HepG2 (cell line): ENCODE data around the gene CDC34. TPM values are rescaled to one million over a fixed set of nuclear protein-coding genes. Genes with fewer than 3 reads are reported as not detected.

Source experiments
- ATAC-seq: fragments of 200-7000 bp; cut with Tn5 transposase; 3 replicates; pipeline ENCODE4 v1.9.1; 2020; ENCODE audit warnings: mild to moderate bottlenecking, moderate library complexity
- BruUV-seq: library from RNA; stranded (reverse); fragments of 400-500 nt; replicated peaks from 2 replicates; lab custom pipeline; 2021; lab: Mats Ljungman, UMichigan
- CTCF ChIA-PET: fragments of 300-600 bp; formaldehyde crosslinking; extraction: SDS; loops from one replicate; lab custom pipeline; 2021; ENCODE audit warnings: low total read pairs, inconsistent platforms, low intra/inter-chr PET ratio; lab: Yijun Ruan, JAX
- POLR2A ChIA-PET: fragments of 350-600 bp; sonication (Branson Sonifier 250); formaldehyde crosslinking; loops from one replicate; lab custom pipeline; 2020; ENCODE audit warnings: antibody characterized with exemption, inconsistent platforms; lab: Yijun Ruan, JAX
- DNase-seq: peaks from one replicate; pipeline ENCODE4 v3.0.0-alpha.2; 2015; ENCODE audit warnings: low spot score
- FAIRE-seq: peaks from 3 replicates; lab custom pipeline; 2011; peaks lifted over from hg19 to GRCh38; lab: Jason Lieb, UNC
- H2AFZ ChIP-seq: one replicate; pipeline ENCODE4 v1.6.1; 2011; ENCODE audit warnings: low read length, inconsistent platforms
- H3K27ac ChIP-seq: fragments of 300-600 bp; 3 replicates; pipeline ENCODE4 v1.8.0; 2011; ENCODE audit warnings: mixed run types, mild to moderate bottlenecking, mixed read lengths, low read length, inconsistent platforms; ENCODE audit not compliant: insufficient read depth; ENCODE audit errors: extremely low read length
- H3K27me3 ChIP-seq, 2 experiments: fragments of 200-600 bp in 1 of 2; 2 replicates in 1 of 2; 3 replicates in 1 of 2; pipeline versions ENCODE4 v1.6.0 to v1.8.0; 2011; ENCODE audit warnings: low read length in 2 of 2, mild to moderate bottlenecking in 2 of 2, moderate library complexity in 2 of 2, inconsistent platforms in 1 of 2; ENCODE audit not compliant: insufficient read depth in 2 of 2, control insufficient read depth in 1 of 2
- H3K36me3 ChIP-seq, 2 experiments: fragments of 200-600 bp in 1 of 2; replicated peaks in 1 of 2; 2 replicates in 1 of 2; 3 replicates in 1 of 2; pipeline versions ENCODE4 v1.5.1 to v1.8.0; 2011; ENCODE audit warnings: low read length in 2 of 2, inconsistent platforms in 1 of 2; ENCODE audit not compliant: insufficient read depth in 2 of 2, control insufficient read depth in 1 of 2
- H3K4me1 ChIP-seq: 2 replicates; pipeline ENCODE4 v1.5.1; 2012; ENCODE audit warnings: low read length, inconsistent platforms; ENCODE audit not compliant: insufficient read depth
- H3K4me2 ChIP-seq: 2 replicates; pipeline ENCODE4 v1.6.0; 2011; ENCODE audit warnings: low read depth, low read length, inconsistent platforms
- H3K4me3 ChIP-seq, 3 experiments: fragments of 200-600 bp in 1 of 3; sonication (generic), shearing (Covaris generic) in 1 of 3; replicated peaks in 1 of 3; 2 replicates each; pipeline ENCODE4 v1.5.1; 2011 to 2016; ENCODE audit warnings: low read length in 3 of 3, inconsistent platforms in 2 of 3, low read depth in 2 of 3, mild to moderate bottlenecking in 2 of 3, control low read depth in 1 of 3, mixed read lengths in 1 of 3; ENCODE audit not compliant: insufficient read depth in 1 of 3
- H3K79me2 ChIP-seq: one replicate; pipeline ENCODE4 v1.6.1; 2011; ENCODE audit warnings: low read length, inconsistent platforms; ENCODE audit not compliant: insufficient read depth
- H3K9ac ChIP-seq: 2 replicates; pipeline ENCODE4 v1.6.0; 2011; ENCODE audit warnings: mild to moderate bottlenecking, low read depth, low read length, inconsistent platforms; ENCODE audit not compliant: insufficient read depth
- H3K9me3 ChIP-seq: 2 replicates; pipeline ENCODE4 v1.5.1; 2012; ENCODE audit warnings: mild to moderate bottlenecking, low read length
- H4K20me1 ChIP-seq: 2 replicates; pipeline ENCODE4 v1.6.0; 2011; ENCODE audit warnings: inconsistent platforms, mild to moderate bottlenecking, low read length, moderate library complexity; ENCODE audit not compliant: insufficient read depth
- AGO2 ChIP-seq: fragments of 200-400 bp; formaldehyde crosslinking; optimal IDR thresholded peaks from 2 replicates; pipeline ENCODE3; 2017; ENCODE audit warnings: mild to moderate bottlenecking, low read depth, low read length, moderate library complexity
- CHD2 ChIP-seq: IDR thresholded peaks from 2 replicates; pipeline ENCODE4 v1.6.1; 2011; ENCODE audit warnings: low read depth, low read length, improper control_type of control experiment
- ESRRA ChIP-seq: sonication (generic); formaldehyde crosslinking; IDR thresholded peaks from 2 replicates; pipeline ENCODE4 v1.5.1; 2020; ENCODE audit warnings: mild to moderate bottlenecking, low read depth, missing genetic modification reagents
- HES4 ChIP-seq: sonication (generic); formaldehyde crosslinking; IDR thresholded peaks from 2 replicates; pipeline ENCODE4 v1.9.0; 2021; ENCODE audit warnings: mild to moderate bottlenecking, missing genetic modification reagents, borderline replicate concordance
- HOXA9 ChIP-seq: sonication (generic); formaldehyde crosslinking; IDR thresholded peaks from 2 replicates; pipeline ENCODE4 v1.8.1; 2022; ENCODE audit warnings: missing genetic modification reagents, mild to moderate bottlenecking, moderate library complexity, borderline replicate concordance
- MAZ ChIP-seq, 2 experiments: sonication (generic) in 1 of 2; formaldehyde crosslinking in 1 of 2; IDR thresholded peaks; 2 replicates each; pipeline versions ENCODE4 v1.5.0 to v1.6.1; 2012 to 2020; ENCODE audit warnings: low read depth in 2 of 2, mild to moderate bottlenecking in 2 of 2, borderline replicate concordance in 1 of 2, improper control_type of control experiment in 1 of 2, low read length in 1 of 2, missing genetic modification reagents in 1 of 2, moderate library complexity in 1 of 2
- NONO ChIP-seq, 2 experiments: fragments of 450-650 bp in 1 of 2; sonication (generic) in 1 of 2; formaldehyde crosslinking in 1 of 2; IDR thresholded peaks in 1 of 2; conservative IDR thresholded peaks in 1 of 2; 2 replicates each; pipeline versions ENCODE4 v1.6.1 to v1.8.0; 2017 to 2022; ENCODE audit warnings: mild to moderate bottlenecking in 1 of 2, missing genetic modification reagents in 1 of 2, moderate library complexity in 1 of 2
- PHB2 ChIP-seq: fragments of 450-650 bp; IDR thresholded peaks from 2 replicates; pipeline ENCODE4 v1.6.1; 2018; ENCODE audit not compliant: partially characterized antibody
- RARA ChIP-seq: IDR thresholded peaks from 2 replicates; pipeline ENCODE4 v1.6.1; 2016; ENCODE audit warnings: missing genetic modification reagents, missing compliant biosample characterization
- RFXAP ChIP-seq: sonication (generic); formaldehyde crosslinking; IDR thresholded peaks from 2 replicates; pipeline ENCODE4 v1.4.0; 2020; ENCODE audit warnings: missing genetic modification reagents, borderline replicate concordance
- SRSF1 ChIP-seq: fragments of 200-400 bp; formaldehyde crosslinking; optimal IDR thresholded peaks from 2 replicates; pipeline ENCODE3; 2017; ENCODE audit warnings: mild to moderate bottlenecking, low read depth, low read length, moderate library complexity
- STAG1 ChIP-seq: sonication (generic); formaldehyde crosslinking; IDR thresholded peaks from 2 replicates; pipeline ENCODE4 v1.4.0; 2020; ENCODE audit warnings: missing genetic modification reagents
- TBL1XR1 ChIP-seq: fragments of 150-350 bp; IDR thresholded peaks from 2 replicates; pipeline ENCODE4 v1.6.1; 2014; ENCODE audit warnings: borderline replicate concordance, low read length; ENCODE audit not compliant: partially characterized antibody
- ZBTB7A ChIP-seq: sonication (generic); formaldehyde crosslinking; IDR thresholded peaks from 2 replicates; pipeline ENCODE4 v1.8.0; 2022; ENCODE audit warnings: mild to moderate bottlenecking, missing genetic modification reagents
- ZFP36 ChIP-seq: fragments of 150-350 bp; IDR thresholded peaks from 2 replicates; pipeline ENCODE4 v1.6.1; 2018; ENCODE audit warnings: borderline replicate concordance, low read length, low read depth; ENCODE audit not compliant: partially characterized antibody
- ZIK1 ChIP-seq: sonication (generic); formaldehyde crosslinking; IDR thresholded peaks from 2 replicates; pipeline ENCODE4 v1.5.0; 2020; ENCODE audit warnings: mild to moderate bottlenecking, low read depth, missing genetic modification reagents, borderline replicate concordance
- ZNF468 ChIP-seq: sonication (generic); formaldehyde crosslinking; IDR thresholded peaks from 2 replicates; pipeline ENCODE4 v1.8.0; 2022; ENCODE audit warnings: mild to moderate bottlenecking, moderate library complexity, missing genetic modification reagents
- ZNF543 ChIP-seq: sonication (generic); formaldehyde crosslinking; IDR thresholded peaks from 2 replicates; pipeline ENCODE4 v1.4.0; 2020; ENCODE audit warnings: mild to moderate bottlenecking, missing genetic modification reagents
- ZSCAN5A ChIP-seq: sonication (generic); formaldehyde crosslinking; IDR thresholded peaks from 2 replicates; pipeline ENCODE4 v1.8.0; 2022; ENCODE audit warnings: mild to moderate bottlenecking, missing genetic modification reagents, borderline replicate concordance
- WGBS: methylation state at CpG from one replicate; pipeline ENCODE4 v1.1.6; 2017; ENCODE audit warnings: low lambda C conversion rate; 5-methylcytosine and 5-hydroxymethylcytosine counted together
- in situ Hi-C: cut with HindIII; loops from 2 replicates; pipeline ENCODE4 v1.10.0; 2017; ENCODE audit warnings: low pct_unique_long_range_greater_than_20kb; ENCODE audit not compliant: extremely low pct_ligation_motif_present
- intact Hi-C: fragments of 100-400 bp; cut with micrococcal nuclease; formaldehyde crosslinking; loops from one replicate; pipeline ENCODE4 v1.10.0; 2022; ENCODE audit not compliant: unreplicated experiment
- polyA plus RNA-seq, 8 experiments: library from polyadenylated mRNA; depleted of rRNA in 3 of 8; stranded (reverse) in 7 of 8; unstranded in 1 of 8; fragments of >200 nt; fragmentation: Illumina TruSeq in 4 of 8; extraction: Trizol in 4 of 8; gene quantifications; 2 replicates each; pipeline versions ENCODE4 v1.2.1 to v1.2.3, GENCODE V29; 2011 to 2016; ENCODE audit warnings: low read depth in 4 of 8, missing spikeins in 1 of 8, mixed read lengths in 1 of 8; ENCODE audit not compliant: insufficient read depth in 1 of 8
- total RNA-seq, 5 experiments: library from RNA; depleted of rRNA; stranded (reverse); fragments of >200 nt; fragmentation: Illumina TruSeq; extraction: Trizol; gene quantifications; 2 replicates each; pipeline ENCODE4 v1.2.3, GENCODE V29; 2016; ENCODE audit warnings: low read depth in 1 of 5

The CDC34 gene
- total and polyA plus RNA-seq, 2 of the 13 experiments (the other 11 are each of a cell fraction or from before 2014, with no cell fraction given), result 138 to 150 TPM

GRCh38 chr19:498511-498891 lies 33.1 kb upstream of the CDC34 start (continued):
- TF ChIP-seq ZSCAN5A (CRISPR knock-in tag) (no peak), CHD2 (no peak), AGO2 (peak; percentile 27), TBL1XR1 (no peak), ZNF468 (CRISPR knock-in tag) (0 out of 2 replicates have a peak, but pooled peaks have one; percentile 11), SRSF1 (peak; percentile 22), HES4 (CRISPR knock-in tag) (peak; percentile 53; the same call in 1 of the 2 replicates), PHB2 (no peak), STAG1 (CRISPR knock-in tag) (no peak)

GRCh38 chr19:498977-499623 lies 32.5 kb upstream of the CDC34 start:
- intact Hi-C loops, result no loop called here
- WGBS, result 42% methylated on average over 30 of the region's 31 CpGs
- Histone ChIP-seq H2AFZ (no peak overlapping the region), H3K4me2 (peak overlapping the region; percentile 90), H3K4me3 (peak overlapping the region in 2 of 3 experiments; percentile 55 to 78; a peak in 3 of 6 replicates), H4K20me1 (no peaks in the 10 kb centered on the region), H3K9me3 (no peaks in the 10 kb centered on the region), H3K4me1 (peaks cover 38% of the 10 kb centered on the region), H3K79me2 (no peaks in the 10 kb centered on the region), H3K27me3 (peaks cover 0 to 4% of the 10 kb centered on the region in 2 experiments; a peak in 2 of 5 replicates), H3K36me3 (no peaks in the 10 kb centered on the region), H3K27ac (no peak overlapping the region), H3K9ac (peak overlapping the region; percentile 30; the same call in 1 of the 2 replicates)
- no TSS peak for BruUV-seq
- ATAC-seq (peak; percentile 28), FAIRE-seq (no peak), DNase-seq (no peak)
- in situ Hi-C loops, result no loop called here
- CTCF ChIA-PET, result no interaction called here
- POLR2A ChIA-PET, result interaction anchor here (1.0 to 1.9 kb wide), 3 partner anchors 7 to 239 kb away, joined by 3 to 14 read pairs (median 5); no protein-coding TSS in a partner anchor
- TF ChIP-seq MAZ (IDR thresholded peaks at IDR 0.05; ENCODE audit: borderline replicate concordance, low read depth, low read length) (no peak), MAZ (CRISPR knock-in tag; IDR thresholded peaks at IDR 0.05; ENCODE audit: low read depth) (peak; percentile 32; the same call in 1 of the 2 replicates), ZFP36 (peak; percentile 12), ZBTB7A (CRISPR knock-in tag) (peak; percentile 90), RFXAP (CRISPR knock-in tag) (no peak), ZIK1 (CRISPR knock-in tag) (no peak), ZNF543 (CRISPR knock-in tag) (no peak), HOXA9 (CRISPR knock-in tag) (no peak), ESRRA (CRISPR knock-in tag) (0 out of 2 replicates have a peak, but pooled peaks have one; percentile 47), RARA (CRISPR knock-in tag) (0 out of 2 replicates have a peak, but pooled peaks have one; percentile 6), NONO (IDR thresholded peaks at IDR 0.05) (no peak), NONO (CRISPR knock-in tag; conservative IDR thresholded peaks at IDR 0.05) (peak; percentile 48; the same call in 1 of the 2 replicates)
